Measurements from ENCODE around the gene SF3B2.
A peak's percentile ranks its signal among the peaks of the same experiment; 100 is the strongest.
"Not testable (repeated sequence)": the region's sequence is repeated elsewhere in the genome, so short reads cannot be mapped to it uniquely, and the experiment has no call there.

SF3B2 gene

DNA sequence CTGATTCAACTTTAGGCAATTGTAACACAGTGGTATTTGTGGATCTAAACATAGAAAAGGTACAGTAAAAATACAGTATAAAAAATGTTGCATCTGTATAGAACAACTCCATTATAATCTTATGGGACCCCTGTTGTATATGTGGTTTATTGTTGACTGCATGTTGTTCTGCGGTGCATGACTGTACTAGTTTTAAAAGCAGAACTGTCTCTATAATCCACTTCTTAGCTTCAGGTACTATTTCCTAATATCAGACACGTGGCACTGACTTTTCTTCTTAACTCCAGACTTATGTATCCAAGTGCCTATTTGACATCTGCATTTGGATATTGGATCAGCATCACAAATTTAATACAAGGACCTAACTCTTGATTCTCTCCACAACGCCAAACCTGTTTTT, 59.0 kb downstream of the SF3B2 start:
- DNase-seq (ENCODE audit: low spot score) = no peak

- DNase-seq (ENCODE audit: low spot score) = no peak
Observed at GRCh38 chr11:66112041-66112491, 59.9 kb downstream of the SF3B2 start.

- peak; percentile 87 for DNase-seq (ENCODE audit: low spot score)
Observed at GRCh38 chr11:66112601-66113499, 60.7 kb downstream of the SF3B2 start.

DNA sequence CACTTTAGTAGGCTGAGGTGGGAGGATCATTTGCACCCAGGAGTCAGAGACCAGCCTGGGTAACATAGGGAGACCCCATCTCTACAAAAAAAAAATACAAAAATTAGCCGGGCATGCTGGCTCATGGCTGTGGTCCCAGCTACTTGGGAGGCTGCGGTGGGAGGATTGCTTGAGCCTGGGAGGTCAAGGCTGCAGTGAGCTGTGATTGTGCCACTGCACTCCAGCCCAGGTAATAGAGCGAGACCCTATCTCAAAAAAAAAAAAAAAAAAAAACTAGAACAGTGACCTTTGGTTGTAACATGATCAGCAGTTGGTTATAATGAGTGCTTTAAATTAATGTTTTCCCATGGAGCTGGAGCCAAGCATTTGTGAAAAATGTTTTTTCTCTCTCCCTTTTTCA, 62.8 kb downstream of the SF3B2 start:
- DNase-seq (ENCODE audit: low spot score) = not testable (repeated sequence)

GRCh38 chr11:66115638-66116301, 63.6 kb downstream of the SF3B2 start:
- DNase-seq (ENCODE audit: low spot score) = no peak

DNA sequence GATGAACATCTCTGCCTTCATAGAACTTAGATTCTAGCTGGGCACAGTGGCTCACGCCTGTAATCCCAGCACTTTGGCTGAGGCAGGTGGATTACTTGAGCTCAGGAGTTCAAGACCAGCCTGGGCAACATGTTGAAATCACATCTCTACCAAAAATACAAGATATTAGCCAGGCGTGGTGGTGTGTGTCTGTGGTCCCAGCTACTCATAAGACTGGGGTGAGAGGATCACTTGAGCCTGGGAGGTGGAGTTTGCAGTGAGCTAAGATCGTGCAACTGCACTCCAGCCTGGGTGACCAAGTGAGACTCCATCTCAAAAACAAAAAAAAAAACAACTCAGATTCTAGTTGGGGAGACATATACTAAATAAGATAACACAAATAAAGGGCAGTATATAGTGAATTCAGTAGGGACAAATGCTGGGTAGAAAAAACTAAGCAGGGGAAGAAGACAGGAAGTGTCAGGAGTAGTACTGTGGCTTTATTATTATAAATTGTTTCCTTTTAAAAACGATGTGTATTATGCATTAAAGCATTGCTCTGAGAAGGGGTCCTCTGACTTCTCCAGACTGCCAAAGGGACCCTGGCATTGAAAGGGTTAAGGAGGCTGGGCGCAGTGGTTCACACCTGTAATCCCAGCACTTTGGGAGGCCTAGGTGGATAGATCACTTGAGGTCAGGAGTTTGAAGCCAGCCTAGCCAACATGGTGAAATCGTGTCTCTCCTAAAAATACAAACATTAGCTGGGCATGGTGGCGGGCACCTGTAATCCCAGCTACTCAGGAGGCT, 64.6 kb downstream of the SF3B2 start:
- DNase-seq (ENCODE audit: low spot score) = no peak

DNA sequence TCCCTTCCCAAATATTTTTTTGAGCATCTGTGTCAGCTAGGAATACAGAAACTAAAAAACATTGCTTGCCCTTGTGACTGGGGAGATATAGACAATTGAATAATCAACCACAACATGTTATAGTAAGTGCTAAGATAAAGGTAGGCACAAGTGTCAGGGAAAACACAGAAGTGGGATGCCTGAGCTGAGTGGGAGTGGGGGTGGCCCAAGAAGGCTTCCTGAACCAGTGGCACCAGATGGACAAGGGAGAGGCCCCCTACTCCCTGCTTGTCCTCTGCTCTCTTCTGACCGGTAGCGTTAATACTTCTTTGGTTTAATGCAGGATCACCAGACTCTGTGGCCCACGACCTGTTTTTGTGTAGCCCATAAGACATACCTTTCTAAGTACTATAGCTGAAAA, 66.7 kb downstream of the SF3B2 start:
- no peak for DNase-seq (ENCODE audit: low spot score)
